GM12873 (cell line): ENCODE results near the gene SIRT7.

Experiments
- CTCF ChIP-seq: IDR thresholded peaks from 2 replicates; pipeline ENCODE4 v1.5.1; 2012; ENCODE audit warnings: low read depth, mild to moderate bottlenecking, moderate library complexity, low read length, control low read depth; ENCODE audit not compliant: insufficient read depth; ENCODE audit errors: missing control alignments

Gene SIRT7

GRCh38 chr17:81909966-81910839 lies 7.8 kb downstream of the SIRT7 start:
- TF ChIP-seq CTCF: no peak

GRCh38 chr17:81909231-81909630 lies 8.7 kb downstream of the SIRT7 start:
- no peak for TF ChIP-seq CTCF

GRCh38 chr17:81908793-81909192 lies 9.2 kb downstream of the SIRT7 start:
- TF ChIP-seq CTCF: no peak

GRCh38 chr17:81907219-81908145 lies 10.5 kb downstream of the SIRT7 start:
- peak; percentile 31 for TF ChIP-seq CTCF

- peak; percentile 18 for TF ChIP-seq CTCF
These were observed 11.3 kb downstream of the SIRT7 start for GRCh38 chr17:81906476-81907218.

- no peak for TF ChIP-seq CTCF
These were observed 12.0 kb downstream of the SIRT7 start for GRCh38 chr17:81905993-81906392.

- no peak for TF ChIP-seq CTCF
These were observed 12.5 kb downstream of the SIRT7 start for GRCh38 chr17:81905424-81905875.
